Right cardiac atrium (tissue), 5 donors: Measurements from ENCODE around the gene GOLGA6L1. TPM values are rescaled to one million over a fixed set of nuclear protein-coding genes. Genes with fewer than 3 reads are reported as not detected.
"Not testable (repeated sequence)": the region's sequence is repeated elsewhere in the genome, so short reads cannot be mapped to it uniquely, and the experiment has no call there.

Source experiments
- ATAC-seq, 2 donors: fragments of 200-7000 bp; cut with Tn5 transposase; one replicate each; pipeline versions ENCODE4 v1.8.0 to v1.9.1; 2020; ENCODE audit warnings: moderate library complexity in 2 of 2, mild to moderate bottlenecking in 1 of 2
- DNase-seq, 3 donors: peaks; one replicate each; pipeline ENCODE4 v3.0.0-alpha.2; 2020
- H3K27ac ChIP-seq: one replicate; pipeline ENCODE4 v1.5.1; 2013; ENCODE audit warnings: mild to moderate bottlenecking, low read length, control low read depth, moderate library complexity
- H3K27me3 ChIP-seq: one replicate; pipeline ENCODE4 v1.6.1; 2013; ENCODE audit not compliant: control insufficient read depth, insufficient read depth
- H3K4me1 ChIP-seq: one replicate; pipeline ENCODE4 v1.6.1; 2013; ENCODE audit warnings: low read length; ENCODE audit not compliant: control insufficient read depth, insufficient read depth
- H3K4me3 ChIP-seq: one replicate; pipeline ENCODE4 v1.5.1; 2013; ENCODE audit warnings: low read length, control low read depth
- H3K9me3 ChIP-seq: one replicate; pipeline ENCODE4 v1.6.1; 2013; ENCODE audit warnings: low read length; ENCODE audit not compliant: control insufficient read depth
- WGBS: extraction: QIAGEN DNeasy Blood & Tissue Kit; methylation state at CpG from one replicate; pipeline ENCODE4 v1.1.7; 2013; 5-methylcytosine and 5-hydroxymethylcytosine counted together
- intact Hi-C, 4 donors: fragments of 100-400 bp; cut with DNase I; formaldehyde crosslinking; loops; one replicate each; pipeline versions ENCODE4 v1.11.0 to v1.14.0; 2022 to 2023
- long read RNA-seq, 4 donors: library from polyadenylated mRNA; unstranded; transcript quantifications; one replicate each; pipeline ENCODE4 v2.0.0, GENCODE V29; 2020 to 2021
- polyA plus RNA-seq: library from polyadenylated mRNA; stranded (reverse); fragments of 200-250 nt; gene quantifications from one replicate; pipeline ENCODE4 v1.2.3, GENCODE V29; 2013
- total RNA-seq, 4 donors: library from RNA; stranded (reverse); fragmentation: NEBNext Ultra II Directional; extraction: Animal tissue kit (Norgen Biotek cat#: 25700); gene quantifications; one replicate each; pipeline ENCODE4 v1.2.1, GENCODE V29; 2021
- donor health status: healthy with polysubstance abuse.
- donor health status: DM: no; HTN: yes; CAD: no.
- donor health status: DM: no; HTN: no; CAD: no.
- donor health status: DM: no; HTN: yes; CAD: no; lungs with severe emphysema.
- donor health status: DM: yes; HTN: yes; CAD: no.

Gene GOLGA6L1
- not detected for total RNA-seq
- polyA plus RNA-seq = not detected
- long read RNA-seq, donor 1 = 0 reads
- long read RNA-seq, donor 2 = 0 reads
- long read RNA-seq, donor 3 = 0 reads
- long read RNA-seq, donor 4 = 0 reads

GRCh38 chr15:23136722-23137121, at the start of gene GOLGA6L1:
GOLGA6L1 (minus strand) TSS chr15:23136822; CDS start chr15:23136731, 91 bp downstream.
- intact Hi-C loops, ATAC-seq: not testable (repeated sequence)

GRCh38 chr15:23181201-23181600, 44.6 kb upstream of the GOLGA6L1 start:
- intact Hi-C loops, H3K4me3 ChIP-seq, H3K4me1 ChIP-seq, H3K27ac ChIP-seq, H3K27me3 ChIP-seq, ATAC-seq, DNase-seq, H3K9me3 ChIP-seq: not testable (repeated sequence)
- 83% methylated on average over 9 of the region's 11 CpGs for WGBS

More at GRCh38 chr15:23136722-23137121, at the start of gene GOLGA6L1:
- not testable (repeated sequence) for H3K27ac ChIP-seq, DNase-seq, H3K4me1 ChIP-seq, H3K27me3 ChIP-seq, H3K4me3 ChIP-seq, H3K9me3 ChIP-seq
- no CpG with 5 or more reads among the region's 7 CpGs for WGBS

- H3K9me3 ChIP-seq, intact Hi-C loops, H3K27me3 ChIP-seq, H3K4me1 ChIP-seq, DNase-seq, H3K27ac ChIP-seq, ATAC-seq, H3K4me3 ChIP-seq: not testable (repeated sequence)
- 88% methylated on average over 16 of the region's 16 CpGs for WGBS
Measured at GRCh38 chr15:23180547-23180927, 43.9 kb upstream of the GOLGA6L1 start.

GRCh38 chr15:23179768-23180546, 43.3 kb upstream of the GOLGA6L1 start:
- H3K4me3 ChIP-seq, H3K9me3 ChIP-seq, H3K27me3 ChIP-seq, H3K4me1 ChIP-seq, H3K27ac ChIP-seq, intact Hi-C loops: not testable (repeated sequence)
- 17% methylated on average over 50 of the region's 67 CpGs for WGBS
- DNase-seq (peak; percentile 15 to 39 (median 22)), ATAC-seq (peak; percentile 61 to 69)

- intact Hi-C loops, H3K27ac ChIP-seq, H3K4me1 ChIP-seq, H3K9me3 ChIP-seq, H3K27me3 ChIP-seq, H3K4me3 ChIP-seq: not testable (repeated sequence)
- ATAC-seq (peak in 1 of 2 donors; percentile 29), DNase-seq (peak in 1 of 3 donors; percentile 7)
- 90% methylated on average over 18 of the region's 20 CpGs for WGBS
Measured at GRCh38 chr15:23176683-23177082, 40.1 kb upstream of the GOLGA6L1 start.

- H3K27me3 ChIP-seq, H3K4me1 ChIP-seq, H3K27ac ChIP-seq, ATAC-seq, H3K4me3 ChIP-seq, H3K9me3 ChIP-seq, intact Hi-C loops: not testable (repeated sequence)
- DNase-seq = peak in 1 of 3 donors; percentile 8
- WGBS = 97% methylated on average over 17 of the region's 19 CpGs
Measured at GRCh38 chr15:23175606-23176005, 39.0 kb upstream of the GOLGA6L1 start.

GRCh38 chr15:23174609-23175140, 38.1 kb upstream of the GOLGA6L1 start:
- H3K9me3 ChIP-seq, H3K27ac ChIP-seq, H3K4me1 ChIP-seq, ATAC-seq, DNase-seq, H3K27me3 ChIP-seq, intact Hi-C loops, H3K4me3 ChIP-seq: not testable (repeated sequence)
- 80% methylated on average over 5 of the region's 11 CpGs for WGBS

GRCh38 chr15:23132787-23133186, 3.8 kb downstream of the GOLGA6L1 start:
- H3K9me3 ChIP-seq, H3K27me3 ChIP-seq, H3K4me3 ChIP-seq, ATAC-seq, H3K4me1 ChIP-seq, DNase-seq, H3K27ac ChIP-seq, intact Hi-C loops: not testable (repeated sequence)
- WGBS = 88% methylated on average over 3 of the region's 6 CpGs

GRCh38 chr15:23118208-23118607, 18.4 kb downstream of the GOLGA6L1 start:
- 63% methylated on average over 1 of the region's 1 CpG for WGBS
- ATAC-seq = no peak
- no peak overlapping the region for H3K4me3 ChIP-seq
- no peak for DNase-seq
- intact Hi-C loops = no loop called here
- H3K27me3 ChIP-seq = no peaks in the 10 kb centered on the region
- H3K9me3 ChIP-seq = no peaks in the 10 kb centered on the region
- no peak overlapping the region for H3K27ac ChIP-seq
- H3K4me1 ChIP-seq = no peaks in the 10 kb centered on the region

GRCh38 chr15:23095796-23096195, 40.8 kb downstream of the GOLGA6L1 start:
- 66% methylated on average over 1 of the region's 1 CpG for WGBS
- H3K4me1 ChIP-seq = no peaks in the 10 kb centered on the region
- H3K9me3 ChIP-seq = no peaks in the 10 kb centered on the region
- H3K4me3 ChIP-seq = no peak overlapping the region
- ATAC-seq = no peak
- H3K27me3 ChIP-seq = no peaks in the 10 kb centered on the region
- H3K27ac ChIP-seq = no peak overlapping the region
- DNase-seq = no peak
- intact Hi-C loops = no loop called here

GRCh38 chr15:23083115-23083514, 53.5 kb downstream of the GOLGA6L1 start:
- Histone ChIP-seq H3K27me3 (no peaks in the 10 kb centered on the region), H3K9me3 (no peaks in the 10 kb centered on the region), H3K27ac (no peak overlapping the region), H3K4me3 (no peak overlapping the region), H3K4me1 (no peaks in the 10 kb centered on the region)
- DNase-seq = peak in 1 of 3 donors; percentile 59
- intact Hi-C loops = no loop called here
- WGBS = 84% methylated on average over 1 of the region's 1 CpG
- peak in 1 of 2 donors; percentile 86 for ATAC-seq
